GM12891 (cell line): Measurements from ENCODE around the gene HDAC4.

Experiments
- POLR2A ChIP-seq: IDR thresholded peaks from 2 replicates; pipeline ENCODE4 v1.6.1; 2011; ENCODE audit warnings: low read depth, low read length, control low read depth
- POLR2AphosphoS5 ChIP-seq: IDR thresholded peaks from 2 replicates; pipeline ENCODE4 v1.6.1; 2011; ENCODE audit warnings: low read depth, low read length, control low read depth
- SPI1 ChIP-seq: IDR thresholded peaks from 2 replicates; pipeline ENCODE4 v1.6.1; 2011; ENCODE audit warnings: low read depth, low read length, control low read depth
- TAF1 ChIP-seq: IDR thresholded peaks from 2 replicates; pipeline ENCODE4 v1.6.1; 2011; ENCODE audit warnings: low read depth, low read length, control low read depth

GRCh38 chr2:239162141-239162821, 238.5 kb downstream of the HDAC4 start:
- TF ChIP-seq TAF1 (no peak), POLR2A (no peak), POLR2AphosphoS5 (no peak), SPI1 (no peak)
